GM12878 (cell line): ENCODE results near the gene EPOP. TPM values are rescaled to one million over a fixed set of nuclear protein-coding genes. Genes with fewer than 3 reads are reported as not detected.

ENCODE experiments used
- BCLAF1 ChIP-seq: fragments of 450-650 bp; IDR thresholded peaks from 2 replicates; pipeline ENCODE4 v1.6.1; 2017; ENCODE audit warnings: antibody characterized with exemption, mild to moderate bottlenecking, moderate library complexity
- CBFB ChIP-seq: IDR thresholded peaks from 2 replicates; pipeline ENCODE4 v1.6.1; 2016; ENCODE audit warnings: antibody characterized with exemption, low read depth
- CTCF ChIP-seq, 3 experiments: IDR thresholded peaks in 2 of 3; conservative IDR thresholded peaks in 1 of 3; 2 replicates each; pipeline ENCODE4 v1.5.1; 2011; ENCODE audit warnings: low read depth in 3 of 3, low read length in 3 of 3, mild to moderate bottlenecking in 3 of 3, control low read depth in 2 of 3, moderate library complexity in 2 of 3, inconsistent platforms in 1 of 3, mixed read lengths in 1 of 3; ENCODE audit not compliant: control insufficient read depth in 2 of 3, insufficient read depth in 1 of 3; ENCODE audit errors: extremely low read depth in 1 of 3
- EED ChIP-seq: sonication (generic); IDR thresholded peaks from 2 replicates; pipeline ENCODE4 v1.6.1; 2016; ENCODE audit warnings: antibody characterized with exemption, low read depth
- GATAD2B ChIP-seq: fragments of 450-650 bp; conservative IDR thresholded peaks from 2 replicates; pipeline ENCODE4 v1.6.1; 2017; ENCODE audit warnings: low read depth, mild to moderate bottlenecking, moderate library complexity
- HCFC1 ChIP-seq: fragments of 150-350 bp; IDR thresholded peaks from 2 replicates; pipeline ENCODE4 v1.6.1; 2014; ENCODE audit warnings: low read length
- HDAC2 ChIP-seq: fragments of 200-600 bp; sonication (generic); IDR thresholded peaks from 2 replicates; pipeline ENCODE4 v1.6.1; 2017
- NRF1 ChIP-seq: conservative IDR thresholded peaks from 2 replicates; pipeline ENCODE4 v1.6.1; 2011; ENCODE audit warnings: mild to moderate bottlenecking, low read depth, low read length, improper control_type of control experiment
- POLR2AphosphoS2 ChIP-seq: IDR thresholded peaks from 2 replicates; pipeline ENCODE4 v1.6.1; 2011; ENCODE audit warnings: low read depth, mild to moderate bottlenecking, low read length, improper control_type of control experiment, moderate library complexity
- SP1 ChIP-seq: IDR thresholded peaks from one replicate; pipeline ENCODE4 v1.6.1; 2011; ENCODE audit warnings: low read depth, low read length
- STAT3 ChIP-seq: IDR thresholded peaks from 2 replicates; pipeline ENCODE4 v1.6.1; 2011; ENCODE audit warnings: low read depth, low read length, improper control_type of control experiment
- SUPT20H ChIP-seq: IDR thresholded peaks from 2 replicates; pipeline ENCODE4 v1.6.1; 2011; ENCODE audit warnings: low read depth, mild to moderate bottlenecking, low read length, moderate library complexity, borderline replicate concordance; ENCODE audit not compliant: control insufficient read depth
- USF2 ChIP-seq: IDR thresholded peaks from 2 replicates; pipeline ENCODE4 v1.6.1; 2011; ENCODE audit warnings: low read depth, low read length, improper control_type of control experiment, borderline replicate concordance
- ZBTB33 ChIP-seq: fragments of 450-650 bp; IDR thresholded peaks from 2 replicates; pipeline ENCODE4 v1.6.1; 2017; ENCODE audit warnings: mild to moderate bottlenecking
- ZBTB40 ChIP-seq: fragments of 450-650 bp; IDR thresholded peaks from 2 replicates; pipeline ENCODE4 v1.6.1; 2016; ENCODE audit warnings: mild to moderate bottlenecking, moderate library complexity, borderline replicate concordance
- ZNF622 ChIP-seq: fragments of 450-650 bp; IDR thresholded peaks from 2 replicates; pipeline ENCODE4 v1.6.1; 2017; ENCODE audit warnings: mild to moderate bottlenecking, inconsistent platforms
- ZSCAN29 ChIP-seq: fragments of 450-650 bp; IDR thresholded peaks from 2 replicates; pipeline ENCODE4 v1.6.1; 2017; ENCODE audit warnings: mild to moderate bottlenecking, moderate library complexity
- ZZZ3 ChIP-seq: IDR thresholded peaks from 2 replicates; pipeline ENCODE4 v1.6.1; 2011; ENCODE audit warnings: low read depth; ENCODE audit not compliant: control insufficient read depth, insufficient read length
- polyA plus RNA-seq, 11 experiments: library from polyadenylated mRNA; depleted of rRNA in 4 of 11; unstranded in 6 of 11; stranded (reverse) in 5 of 11; fragments of >200 nt; fragmentation: Nextera tagmentation in 4 of 11; fragmentation: Illumina TruSeq in 1 of 11; extraction: Ambion mirVana in 4 of 11; extraction: Trizol in 1 of 11; gene quantifications; 1 replicate in 1 of 11; 2 replicates in 10 of 11; pipeline versions ENCODE4 v1.2.1 to v1.2.3, GENCODE V29; 2011 to 2016; ENCODE audit warnings: inconsistent platforms in 2 of 11, missing spikeins in 2 of 11, low read depth in 1 of 11
- total RNA-seq, 4 experiments: library from RNA; depleted of rRNA in 3 of 4; stranded (reverse); fragments of >200 nt in 3 of 4; fragmentation: Illumina TruSeq in 1 of 4; extraction: Trizol in 1 of 4; gene quantifications; 2 replicates each; pipeline versions ENCODE4 v1.2.1 to v1.2.3, GENCODE V29; 2013 to 2021

The EPOP gene
- total and polyA plus RNA-seq, 10 of the 15 experiments (the other 5 are each of a cell fraction or from before 2014, with no cell fraction given) = 0.53 to 9.0 (median 3.7) TPM

GRCh38 chr17:38676706-38677504, 2.1 kb upstream of the EPOP start (continued):
- TF ChIP-seq BCLAF1 = no peak
- no peak for TF ChIP-seq ZZZ3
- peak; percentile 82 for TF ChIP-seq EED
- TF ChIP-seq GATAD2B = no peak
- no peak for TF ChIP-seq SP1
- TF ChIP-seq NRF1 = no peak
- TF ChIP-seq ZBTB33 = no peak
- peak; percentile 99; a peak in 5 of 6 replicates for TF ChIP-seq CTCF (IDR thresholded peaks at IDR 0.05 in 2 of 3, conservative IDR thresholded peaks at IDR 0.05 in 1 of 3; ENCODE audit: control insufficient read depth in 2 of 3, extremely low read depth in 1 of 3, insufficient read depth in 1 of 3, low read depth in 3 of 3, low read length in 3 of 3)
- no peak for TF ChIP-seq HDAC2
- TF ChIP-seq POLR2AphosphoS2 = no peak
- TF ChIP-seq HCFC1 = no peak
- TF ChIP-seq CBFB = no peak
- TF ChIP-seq ZNF622 = no peak
- TF ChIP-seq ZSCAN29 = no peak
- no peak for TF ChIP-seq ZBTB40
- TF ChIP-seq SUPT20H = no peak
- no peak for TF ChIP-seq STAT3
- TF ChIP-seq USF2 = peak; percentile 66
